ENCODE results near the gene SEZ6. TPM values are rescaled to one million over a fixed set of nuclear protein-coding genes. Genes with fewer than 3 reads are reported as not detected.

The SEZ6 gene
- polyA plus RNA-seq, 3 donors, result 0.17 to 0.33 (median 0.18) TPM

DNA sequence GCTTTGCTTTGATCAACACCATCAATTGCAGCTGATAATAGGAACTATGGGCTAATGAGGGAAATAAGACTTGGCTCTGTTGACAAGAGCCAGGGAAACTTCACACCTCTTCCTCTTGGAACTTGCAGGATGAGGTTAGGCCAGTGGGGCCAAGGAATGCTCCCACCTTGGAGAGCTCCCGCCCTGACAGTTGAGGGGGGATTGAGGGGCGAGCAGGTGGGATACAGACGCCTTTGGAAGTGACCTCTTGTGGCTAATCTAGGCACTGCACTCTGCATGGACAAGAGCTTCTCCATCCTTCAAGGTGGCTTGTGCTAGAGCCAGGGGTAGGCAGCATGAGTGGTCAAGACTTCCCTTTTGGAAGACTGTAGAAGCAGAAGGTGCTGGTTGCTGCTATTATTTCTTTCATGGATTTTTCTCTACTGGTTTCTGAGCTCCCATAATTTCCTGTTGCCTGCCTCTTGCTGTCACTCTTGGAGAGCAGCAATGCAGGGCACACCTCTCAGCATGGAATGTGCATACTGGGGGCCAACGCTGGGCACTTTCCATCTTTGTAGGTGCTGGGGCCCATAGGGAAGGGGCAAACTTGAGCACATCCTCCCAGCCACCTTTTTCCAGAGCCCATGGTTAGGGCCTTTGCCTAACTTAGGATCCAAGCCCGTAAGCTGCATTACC is 52.3 kb downstream of the SEZ6 start:
- Histone ChIP-seq H3K79me2 (ENCODE audit: insufficient read depth, low read length) (peaks cover 27% of the 10 kb centered on the region), H4K20me1 (ENCODE audit: insufficient read depth, low read length) (peaks cover 3% of the 10 kb centered on the region), H3K9ac (ENCODE audit: insufficient read depth, low read length, poor library complexity, severe bottlenecking) (no peak overlapping the region), H2AFZ (ENCODE audit: insufficient read depth, low read depth, low read length, poor library complexity, severe bottlenecking) (no peak overlapping the region), H3K36me3 (replicated peaks in 1 of 2; ENCODE audit: control insufficient read depth in 1 of 2, insufficient read depth in 2 of 2, low read length in 2 of 2) (no peaks in the 10 kb centered on the region), H3K4me1 (ENCODE audit: control insufficient read depth in 1 of 2, insufficient read depth in 2 of 2, low read length in 2 of 2) (peaks cover 20 to 22% of the 10 kb centered on the region in 2 donors), H3K4me3 (replicated peaks in 1 of 3; ENCODE audit: low read depth in 2 of 3, low read length in 3 of 3) (no peak overlapping the region), H3K4me2 (replicated peaks; ENCODE audit: extremely low read depth, low read length, poor library complexity, severe bottlenecking) (no peak overlapping the region), H3K27ac (ENCODE audit: low read depth in 1 of 2, low read length in 2 of 2) (no peak overlapping the region), H3K27me3 (ENCODE audit: control insufficient read depth in 2 of 2, insufficient read depth in 2 of 2, low read length in 2 of 2) (no peaks in the 10 kb centered on the region), H3K9me3 (replicated peaks in 1 of 2; ENCODE audit: control insufficient read depth in 1 of 2, insufficient read depth in 1 of 2, low read length in 2 of 2) (no peaks in the 10 kb centered on the region)
- peak; percentile 18 to 53 (median 44) for DNase-seq
- Mint-ChIP-seq H3K4me3 (no peak overlapping the region), H3K36me3 (no peaks in the 10 kb centered on the region), H3K27ac (peak overlapping the region in 2 of 7 donors; percentile 19 to 69), H3K27me3 (ENCODE audit: low read depth in 3 of 3) (peaks cover 0 to 6% (median 3%) of the 10 kb centered on the region in 3 donors), H3K4me1 (peaks cover 2% of the 10 kb centered on the region), H3K9me3 (no peaks in the 10 kb centered on the region)
- intact Hi-C loops (cut with micrococcal nuclease), result loop anchor here (2.0 to 10.0 kb wide), 4 partner anchors 51 to 616 kb away; partner anchors contain the start of genes DHRS13 (in 1 of the 2), IFT20 (in 1 of the 2), RPL23A (in 1 of the 2) and TNFAIP1 (in 1 of the 2)
- TF ChIP-seq, protein P1, sequence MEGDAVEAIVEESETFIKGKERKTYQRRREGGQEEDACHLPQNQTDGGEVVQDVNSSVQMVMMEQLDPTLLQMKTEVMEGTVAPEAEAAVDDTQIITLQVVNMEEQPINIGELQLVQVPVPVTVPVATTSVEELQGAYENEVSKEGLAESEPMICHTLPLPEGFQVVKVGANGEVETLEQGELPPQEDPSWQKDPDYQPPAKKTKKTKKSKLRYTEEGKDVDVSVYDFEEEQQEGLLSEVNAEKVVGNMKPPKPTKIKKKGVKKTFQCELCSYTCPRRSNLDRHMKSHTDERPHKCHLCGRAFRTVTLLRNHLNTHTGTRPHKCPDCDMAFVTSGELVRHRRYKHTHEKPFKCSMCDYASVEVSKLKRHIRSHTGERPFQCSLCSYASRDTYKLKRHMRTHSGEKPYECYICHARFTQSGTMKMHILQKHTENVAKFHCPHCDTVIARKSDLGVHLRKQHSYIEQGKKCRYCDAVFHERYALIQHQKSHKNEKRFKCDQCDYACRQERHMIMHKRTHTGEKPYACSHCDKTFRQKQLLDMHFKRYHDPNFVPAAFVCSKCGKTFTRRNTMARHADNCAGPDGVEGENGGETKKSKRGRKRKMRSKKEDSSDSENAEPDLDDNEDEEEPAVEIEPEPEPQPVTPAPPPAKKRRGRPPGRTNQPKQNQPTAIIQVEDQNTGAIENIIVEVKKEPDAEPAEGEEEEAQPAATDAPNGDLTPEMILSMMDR (IDR thresholded peaks at IDR 0.05), result peak; percentile 99
- 20% methylated on average over 3 of the region's 5 CpGs for WGBS (ENCODE audit: insufficient coverage)

DNA sequence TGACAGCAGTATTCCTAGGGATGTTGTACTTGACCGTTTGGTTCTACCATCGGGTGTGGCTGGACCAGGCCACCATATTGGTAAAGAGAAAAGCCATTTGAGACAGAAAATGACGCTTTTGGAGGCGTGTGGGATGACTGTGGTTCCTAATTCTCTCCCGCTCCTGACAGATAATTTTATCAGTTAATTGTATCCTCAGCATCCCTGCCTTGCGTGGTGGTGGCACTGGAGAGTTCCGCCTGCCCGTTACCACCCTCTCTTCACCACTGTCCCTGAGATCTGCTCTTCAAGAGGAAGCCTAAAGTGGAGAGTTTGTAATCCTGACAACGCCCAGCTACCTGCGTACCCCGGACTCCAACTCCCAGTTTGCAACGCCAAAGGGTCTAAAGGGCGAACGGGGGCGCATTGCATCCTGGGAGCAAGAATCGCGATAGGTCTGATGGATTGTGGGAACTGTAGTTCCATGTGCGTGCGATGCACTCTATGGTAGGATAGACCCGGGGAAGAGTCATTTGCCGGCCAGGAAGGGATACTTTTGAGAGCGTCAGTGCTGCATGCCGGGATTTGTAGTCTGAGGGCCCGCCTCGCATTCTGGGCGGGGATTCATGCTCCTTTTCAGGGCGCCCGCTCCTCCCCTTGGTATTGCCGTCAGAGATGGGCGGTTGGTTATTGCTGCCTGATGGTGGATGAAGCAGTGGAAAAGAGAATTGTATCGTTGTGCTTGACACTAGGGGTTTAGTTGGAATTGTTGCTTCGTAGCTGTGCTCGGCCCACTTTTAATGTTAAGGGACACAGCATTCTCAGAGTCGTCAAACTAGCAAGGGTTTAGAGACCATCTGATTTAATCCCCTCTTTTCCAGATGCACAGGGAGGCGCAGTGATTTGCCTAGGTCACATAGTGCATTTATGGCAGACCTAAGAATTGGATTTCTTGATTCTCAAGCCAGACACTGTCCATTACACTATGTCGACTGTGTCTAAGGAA is 53.5 kb downstream of the SEZ6 start:
- peak overlapping the region; percentile 95 to 96 for H3K27ac ChIP-seq (ENCODE audit: low read depth in 1 of 2, low read length in 2 of 2)
- H3K9me3 Mint-ChIP-seq, result no peaks in the 10 kb centered on the region
- peak overlapping the region; percentile 72 for H3K9ac ChIP-seq (ENCODE audit: insufficient read depth, low read length, poor library complexity, severe bottlenecking)

More for the DNA sequence above, 53.5 kb downstream of the SEZ6 start:
- Mint-ChIP-seq H3K27ac (no peak overlapping the region), H3K36me3 (peaks cover 8 to 9% of the 10 kb centered on the region in 2 donors), H3K4me1 (peaks cover 15% of the 10 kb centered on the region), H3K27me3 (ENCODE audit: low read depth in 3 of 3) (peaks cover 0 to 3% (median 3%) of the 10 kb centered on the region in 3 donors), H3K4me3 (no peak overlapping the region)
- H3K4me1 ChIP-seq (ENCODE audit: control insufficient read depth in 1 of 2, insufficient read depth in 2 of 2, low read length in 2 of 2), result peaks cover 31 to 35% of the 10 kb centered on the region in 2 donors
- H3K4me2 ChIP-seq (replicated peaks; ENCODE audit: extremely low read depth, low read length, poor library complexity, severe bottlenecking), result peak overlapping the region; percentile 87
- no peaks in the 10 kb centered on the region for H3K9me3 ChIP-seq (replicated peaks in 1 of 2; ENCODE audit: control insufficient read depth in 1 of 2, insufficient read depth in 1 of 2, low read length in 2 of 2)
- H3K4me3 ChIP-seq (replicated peaks in 1 of 3; ENCODE audit: low read depth in 2 of 3, low read length in 3 of 3), result peak overlapping the region; percentile 53 to 98 (median 68)
- intact Hi-C loops (cut with micrococcal nuclease), result loop anchor here (2.0 to 10.0 kb wide), 5 partner anchors 49 to 615 kb away; partner anchors contain the start of genes DHRS13 (in 2 of the 2), IFT20 (in 1 of the 2), RPL23A (in 1 of the 2) and TNFAIP1 (in 1 of the 2)
- peak overlapping the region; percentile 80 for H2AFZ ChIP-seq (ENCODE audit: insufficient read depth, low read depth, low read length, poor library complexity, severe bottlenecking)
- DNase-seq, result peak; percentile 99 to 100 (median 99)
- peaks cover 9% of the 10 kb centered on the region for H4K20me1 ChIP-seq (ENCODE audit: insufficient read depth, low read length)
- WGBS (ENCODE audit: insufficient coverage), result 6% methylated on average over 28 of the region's 36 CpGs
- no peaks in the 10 kb centered on the region for H3K36me3 ChIP-seq (replicated peaks in 1 of 2; ENCODE audit: control insufficient read depth in 1 of 2, insufficient read depth in 2 of 2, low read length in 2 of 2)
- TF ChIP-seq, protein P1 (IDR thresholded peaks at IDR 0.05), result no peak
- peaks cover 40% of the 10 kb centered on the region for H3K79me2 ChIP-seq (ENCODE audit: insufficient read depth, low read length)
- H3K27me3 ChIP-seq (ENCODE audit: control insufficient read depth in 2 of 2, insufficient read depth in 2 of 2, low read length in 2 of 2), result no peaks in the 10 kb centered on the region

Data from CD14-positive monocyte (primary cell).